GM06990 (cell line): ENCODE data around the gene ZNF70.
A peak's percentile ranks its signal among the peaks of the same experiment; 100 is the strongest.

ENCODE experiments used
- DNase-seq: peaks from one replicate; pipeline ENCODE4 v3.0.0-alpha.2; 2011; ENCODE audit not compliant: insufficient read length; ENCODE audit errors: extremely low read depth
- H3K27me3 ChIP-seq: replicated peaks from 2 replicates; pipeline ENCODE4 v1.6.0; 2011; ENCODE audit warnings: low read length; ENCODE audit not compliant: control insufficient read depth, insufficient read depth
- H3K36me3 ChIP-seq: 2 replicates; pipeline ENCODE4 v1.5.1; 2011; ENCODE audit warnings: low read length; ENCODE audit not compliant: control insufficient read depth, insufficient read depth
- H3K4me3 ChIP-seq: replicated peaks from 2 replicates; pipeline ENCODE4 v1.5.1; 2011; ENCODE audit warnings: low read depth, mild to moderate bottlenecking, control low read depth, low read length
- CTCF ChIP-seq: IDR thresholded peaks from 2 replicates; pipeline ENCODE4 v1.5.1; 2011; ENCODE audit warnings: low read length, control low read depth, mild to moderate bottlenecking, inconsistent platforms; ENCODE audit not compliant: insufficient read depth, poor library complexity, severe bottlenecking

The ZNF70 gene

GRCh38 chr22:23773483-23774113 lies 22.7 kb upstream of the ZNF70 start:
- DNase-seq = no peak
- Histone ChIP-seq H3K36me3 (no peaks in the 10 kb centered on the region), H3K4me3 (no peak overlapping the region), H3K27me3 (no peaks in the 10 kb centered on the region; the same call in 1 of the 2 replicates)
- TF ChIP-seq CTCF = no peak

GRCh38 chr22:23772649-23773473 lies 21.9 kb upstream of the ZNF70 start, which contains the start of gene MMP11:
MMP11 (plus strand) TSS chr22:23772849; CDS start chr22:23772871, 22 bp downstream.
- H3K36me3 ChIP-seq = no peaks in the 10 kb centered on the region
- peak within 1 kb of the TSS; percentile 48 for H3K4me3 ChIP-seq
- TF ChIP-seq CTCF = no peak
- H3K27me3 ChIP-seq = no peaks in the 10 kb centered on the region; the same call in 1 of the 2 replicates
- DNase-seq = peak; percentile 54

- Histone ChIP-seq H3K27me3 (no peaks in the 10 kb centered on the region; the same call in 1 of the 2 replicates), H3K36me3 (no peaks in the 10 kb centered on the region), H3K4me3 (peak overlapping the region; percentile 48)
- DNase-seq = no peak
- no peak for TF ChIP-seq CTCF
Measured at GRCh38 chr22:23772315-23772648, 21.4 kb upstream of the ZNF70 start.

- peaks cover 8% of the 10 kb centered on the region for H3K36me3 ChIP-seq
- no peaks in the 10 kb centered on the region; the same call in 1 of the 2 replicates for H3K27me3 ChIP-seq
- TF ChIP-seq CTCF = no peak
- H3K4me3 ChIP-seq = no peak overlapping the region
- no peak for DNase-seq
Measured at GRCh38 chr22:23769321-23769965, 18.5 kb upstream of the ZNF70 start.

GRCh38 chr22:23767673-23768548 lies 17.0 kb upstream of the ZNF70 start, which contains the start of gene CHCHD10:
CHCHD10 (minus strand) TSS chr22:23767972; CDS start chr22:23767874, 98 bp downstream.
- H3K36me3 ChIP-seq = peaks cover 10% of the 10 kb centered on the region
- peak; percentile 70 for TF ChIP-seq CTCF
- peak; percentile 89 for DNase-seq

More at GRCh38 chr22:23767673-23768548, 17.0 kb upstream of the ZNF70 start, which contains the start of gene CHCHD10:
- Histone ChIP-seq H3K27me3 (no peaks in the 10 kb centered on the region), H3K4me3 (peak within 1 kb of the TSS; percentile 89)
